GM21723 (cell line): ENCODE results near the gene SMIM5.

Source experiments
- ATAC-seq: cut with Tn5 transposase; IDR thresholded peaks from one replicate; pipeline ENCODE4 v1.9.1; 2021; ENCODE audit warnings: mild to moderate bottlenecking, moderate library complexity; ENCODE audit not compliant: unreplicated experiment

SMIM5 gene

GRCh38 chr17:75602644-75603043 is 30.6 kb upstream of the SMIM5 start:
- no peak for ATAC-seq

- no peak for ATAC-seq
Observed at GRCh38 chr17:75603123-75603522, 30.1 kb upstream of the SMIM5 start.

- ATAC-seq: no peak
Observed at GRCh38 chr17:75604034-75604695, 29.1 kb upstream of the SMIM5 start.

GRCh38 chr17:75605790-75606189 is 27.4 kb upstream of the SMIM5 start:
- no peak for ATAC-seq

- ATAC-seq: no peak
Observed at GRCh38 chr17:75607086-75607485, 26.1 kb upstream of the SMIM5 start.

GRCh38 chr17:75610103-75610984 is 22.9 kb upstream of the SMIM5 start:
- no peak for ATAC-seq

GRCh38 chr17:75611851-75612429 is 21.3 kb upstream of the SMIM5 start:
- ATAC-seq: no peak

GRCh38 chr17:75612906-75613626 is 20.2 kb upstream of the SMIM5 start:
- ATAC-seq: no peak

- no peak for ATAC-seq
Observed at GRCh38 chr17:75614006-75614405, 19.2 kb upstream of the SMIM5 start.

- ATAC-seq: no peak
Observed at GRCh38 chr17:75614556-75615270, 18.5 kb upstream of the SMIM5 start.

- ATAC-seq: no peak
Observed at GRCh38 chr17:75615301-75615700, 17.9 kb upstream of the SMIM5 start.

GRCh38 chr17:75616521-75617122 is 16.6 kb upstream of the SMIM5 start:
- ATAC-seq: no peak

GRCh38 chr17:75617218-75617617 is 16.0 kb upstream of the SMIM5 start:
- ATAC-seq: no peak

- no peak for ATAC-seq
Observed at GRCh38 chr17:75617675-75618074, 15.6 kb upstream of the SMIM5 start.

GRCh38 chr17:75619506-75620431 is 13.5 kb upstream of the SMIM5 start:
- no peak for ATAC-seq

GRCh38 chr17:75621489-75621888 is 11.7 kb upstream of the SMIM5 start:
- no peak for ATAC-seq

- ATAC-seq: no peak
Observed at GRCh38 chr17:75622076-75622475, 11.2 kb upstream of the SMIM5 start.

GRCh38 chr17:75622771-75623273 is 10.4 kb upstream of the SMIM5 start:
- no peak for ATAC-seq

GRCh38 chr17:75623386-75623785 is 9.8 kb upstream of the SMIM5 start:
- ATAC-seq: no peak
